ENCODE results near the gene UBE2J1.
A peak's percentile ranks its signal among the peaks of the same experiment; 100 is the strongest.

Gene UBE2J1

GRCh38 chr6:89371849-89372505 is 19.5 kb upstream of the UBE2J1 start:
- no peak for TF ChIP-seq SNAI2 (CRISPR knock-in tag; IDR thresholded peaks at IDR 0.05)
- TF ChIP-seq PATZ1 (CRISPR knock-in tag; IDR thresholded peaks at IDR 0.05; ENCODE audit: borderline replicate concordance), result peak; percentile 67; the same call in 1 of the 2 replicates
- peak; percentile 98 for ATAC-seq

- TF ChIP-seq ZFP30 (CRISPR knock-in tag; IDR thresholded peaks at IDR 0.05) (no peak), ESRRG (CRISPR knock-in tag; IDR thresholded peaks at IDR 0.05) (no peak), BACH2 (CRISPR knock-in tag; IDR thresholded peaks at IDR 0.05; ENCODE audit: borderline replicate concordance) (no peak), ISL1 (CRISPR knock-in tag; IDR thresholded peaks at IDR 0.05) (no peak), PPARA (CRISPR knock-in tag; IDR thresholded peaks at IDR 0.05; ENCODE audit: borderline replicate concordance) (no peak), ZNF565 (CRISPR knock-in tag; conservative IDR thresholded peaks at IDR 0.05; ENCODE audit: low read depth) (no peak), CSRNP3 (CRISPR knock-in tag; IDR thresholded peaks at IDR 0.05) (no peak), OSR1 (CRISPR knock-in tag; IDR thresholded peaks at IDR 0.05) (no peak), TSHZ2 (CRISPR knock-in tag; IDR thresholded peaks at IDR 0.05) (no peak), TCF4 (CRISPR knock-in tag; IDR thresholded peaks at IDR 0.05; ENCODE audit: borderline replicate concordance) (no peak), TOX (CRISPR knock-in tag; IDR thresholded peaks at IDR 0.05; ENCODE audit: borderline replicate concordance) (no peak), CREB5 (CRISPR knock-in tag; IDR thresholded peaks at IDR 0.05; ENCODE audit: low read depth) (no peak), PATZ1 (CRISPR knock-in tag; IDR thresholded peaks at IDR 0.05; ENCODE audit: borderline replicate concordance) (no peak), ZFP3 (CRISPR knock-in tag; IDR thresholded peaks at IDR 0.05) (no peak), RARB (CRISPR knock-in tag; IDR thresholded peaks at IDR 0.05) (no peak), ZNF70 (CRISPR knock-in tag; IDR thresholded peaks at IDR 0.05) (no peak), CSDC2 (CRISPR knock-in tag; IDR thresholded peaks at IDR 0.05) (no peak)
- ATAC-seq, result peak; percentile 59; the same call in 2 of the 3 replicates
These were observed 16.5 kb upstream of the UBE2J1 start for GRCh38 chr6:89368999-89369398.

GRCh38 chr6:89368107-89368506 is 15.6 kb upstream of the UBE2J1 start:
- ATAC-seq, result peak; percentile 78
- TF ChIP-seq ZC3H10 (CRISPR knock-in tag; IDR thresholded peaks at IDR 0.05), result no peak
- no peak for TF ChIP-seq PPARA (CRISPR knock-in tag; IDR thresholded peaks at IDR 0.05; ENCODE audit: borderline replicate concordance)
- TF ChIP-seq TOX (CRISPR knock-in tag; IDR thresholded peaks at IDR 0.05; ENCODE audit: borderline replicate concordance), result no peak
- no peak for TF ChIP-seq OSR1 (CRISPR knock-in tag; IDR thresholded peaks at IDR 0.05)
- no peak for TF ChIP-seq ZNF70 (CRISPR knock-in tag; IDR thresholded peaks at IDR 0.05)
- no peak for TF ChIP-seq ISL1 (CRISPR knock-in tag; IDR thresholded peaks at IDR 0.05)
- TF ChIP-seq ZFP30 (CRISPR knock-in tag; IDR thresholded peaks at IDR 0.05), result no peak
- no peak for TF ChIP-seq ZNF565 (CRISPR knock-in tag; conservative IDR thresholded peaks at IDR 0.05; ENCODE audit: low read depth)
- TF ChIP-seq POU6F1 (CRISPR knock-in tag; IDR thresholded peaks at IDR 0.05; ENCODE audit: borderline replicate concordance, low read depth), result no peak
- no peak for TF ChIP-seq BACH2 (CRISPR knock-in tag; IDR thresholded peaks at IDR 0.05; ENCODE audit: borderline replicate concordance)

Measured in SK-N-SH treated with all-trans-retinoic acid at 6 μM for 48 hours (cell line).